GM13976 (cell line): ENCODE data around the gene LARP4B.

ENCODE experiments used
- DNase-seq: peaks from one replicate; pipeline ENCODE4 v3.0.0; 2012; ENCODE audit warnings: low spot score
- in situ Hi-C: fragments of 300-500 bp; cut with MboI; formaldehyde crosslinking; loops from one replicate; pipeline ENCODE4 v1.12.0; 2022; ENCODE audit warnings: low sequenced_read_pairs, mixed read lengths, inconsistent platforms; ENCODE audit not compliant: unreplicated experiment
- TF ChIP-seq, protein P1 (sequence below): IDR thresholded peaks from 2 replicates; pipeline ENCODE4 v1.5.1; 2012; ENCODE audit warnings: borderline replicate concordance, mild to moderate bottlenecking; ENCODE audit not compliant: insufficient read depth; ENCODE audit errors: extremely low read depth, missing control alignments, control extremely low read depth

LARP4B gene

DNA sequence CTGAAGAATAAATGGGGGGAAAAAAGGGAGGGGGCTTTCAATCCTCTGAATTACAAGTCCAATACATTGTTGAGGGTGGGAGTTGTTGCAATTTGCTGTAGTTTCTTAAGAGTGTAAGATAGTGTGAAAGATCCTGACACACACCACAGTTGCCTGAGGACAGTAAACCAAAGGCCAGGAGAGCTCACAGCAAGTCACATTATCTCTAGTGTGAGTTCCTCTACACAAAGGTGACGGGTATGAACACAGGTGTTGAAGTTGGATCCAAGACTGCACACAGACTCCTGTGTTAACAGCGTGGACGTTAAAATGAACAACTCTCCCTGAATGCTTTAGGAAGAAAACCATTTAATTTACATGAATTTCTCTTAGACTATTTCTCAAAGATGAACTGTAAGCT is 12.0 kb downstream of the LARP4B start:
- in situ Hi-C loops = no loop called here
- no peak for DNase-seq
- TF ChIP-seq, protein P1, sequence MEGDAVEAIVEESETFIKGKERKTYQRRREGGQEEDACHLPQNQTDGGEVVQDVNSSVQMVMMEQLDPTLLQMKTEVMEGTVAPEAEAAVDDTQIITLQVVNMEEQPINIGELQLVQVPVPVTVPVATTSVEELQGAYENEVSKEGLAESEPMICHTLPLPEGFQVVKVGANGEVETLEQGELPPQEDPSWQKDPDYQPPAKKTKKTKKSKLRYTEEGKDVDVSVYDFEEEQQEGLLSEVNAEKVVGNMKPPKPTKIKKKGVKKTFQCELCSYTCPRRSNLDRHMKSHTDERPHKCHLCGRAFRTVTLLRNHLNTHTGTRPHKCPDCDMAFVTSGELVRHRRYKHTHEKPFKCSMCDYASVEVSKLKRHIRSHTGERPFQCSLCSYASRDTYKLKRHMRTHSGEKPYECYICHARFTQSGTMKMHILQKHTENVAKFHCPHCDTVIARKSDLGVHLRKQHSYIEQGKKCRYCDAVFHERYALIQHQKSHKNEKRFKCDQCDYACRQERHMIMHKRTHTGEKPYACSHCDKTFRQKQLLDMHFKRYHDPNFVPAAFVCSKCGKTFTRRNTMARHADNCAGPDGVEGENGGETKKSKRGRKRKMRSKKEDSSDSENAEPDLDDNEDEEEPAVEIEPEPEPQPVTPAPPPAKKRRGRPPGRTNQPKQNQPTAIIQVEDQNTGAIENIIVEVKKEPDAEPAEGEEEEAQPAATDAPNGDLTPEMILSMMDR = no peak

DNA sequence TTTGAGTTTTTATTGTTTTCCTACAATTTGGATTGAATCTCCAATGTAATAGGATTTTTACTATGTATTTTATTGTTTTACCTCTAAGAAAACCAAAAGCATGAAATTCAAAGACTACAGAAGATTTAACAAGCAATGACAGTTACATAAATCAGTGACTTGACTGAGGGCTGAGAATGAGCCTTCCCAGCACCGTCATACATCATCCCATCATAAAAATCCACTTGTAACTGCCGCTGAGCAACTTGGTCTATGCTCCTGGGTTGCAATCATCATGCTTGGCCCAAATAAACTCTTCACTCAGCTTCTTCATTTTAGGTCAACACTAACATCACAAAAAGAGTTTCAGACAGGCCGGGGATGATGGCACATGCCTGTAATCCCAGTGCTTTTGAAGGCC is 13.5 kb downstream of the LARP4B start:
- DNase-seq = no peak
- TF ChIP-seq, protein P1 = no peak
- in situ Hi-C loops = no loop called here

DNA sequence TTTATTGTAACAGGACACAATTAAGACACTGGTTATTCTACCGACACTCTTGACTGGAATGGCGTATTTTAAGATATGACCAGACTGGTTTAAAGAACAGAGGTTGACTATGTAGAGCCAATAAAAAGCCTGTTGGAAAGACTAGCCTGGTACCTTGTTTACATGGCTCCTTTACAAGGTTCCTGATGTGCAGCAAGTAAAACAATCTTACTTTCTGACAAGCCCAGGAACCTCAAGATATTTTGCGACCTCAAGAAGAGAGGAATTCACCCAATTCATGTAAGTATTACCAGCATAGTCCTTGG is 14.1 kb downstream of the LARP4B start:
- in situ Hi-C loops = no loop called here

DNA sequence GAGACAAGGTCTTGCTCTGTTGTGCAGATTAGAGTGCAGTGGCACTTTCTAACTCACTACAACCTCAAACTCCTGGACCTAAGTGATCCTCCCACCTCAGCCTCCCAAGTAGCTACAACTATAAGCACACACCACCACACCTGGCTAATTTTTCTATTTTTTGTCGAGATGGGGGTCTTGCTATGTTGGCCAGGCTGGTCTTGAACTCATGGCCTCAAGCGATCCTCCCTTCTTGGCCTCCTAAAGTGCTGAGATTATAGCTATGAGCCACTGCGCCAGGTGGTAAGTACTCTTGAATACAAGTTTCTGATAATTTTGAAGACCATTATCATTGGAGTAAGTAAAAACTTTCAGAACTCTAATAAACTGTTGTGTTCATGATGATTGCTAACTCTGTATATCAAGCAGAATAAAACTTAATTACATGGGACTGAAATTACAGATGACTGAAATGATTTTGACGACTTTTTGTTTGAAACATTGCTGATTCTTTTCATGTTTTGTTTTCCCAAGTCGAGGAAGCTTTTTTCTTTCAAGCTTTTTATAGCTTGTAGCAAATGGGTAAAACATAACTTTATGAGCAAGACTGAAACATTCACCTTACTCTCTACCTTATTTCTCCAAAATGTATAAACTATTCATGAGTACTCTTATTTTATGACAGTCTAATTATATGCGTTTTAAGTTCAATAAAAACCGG is 14.6 kb downstream of the LARP4B start:
- DNase-seq = no peak
- in situ Hi-C loops = no loop called here
- TF ChIP-seq, protein P1 = no peak

More for the DNA sequence above, 14.1 kb downstream of the LARP4B start:
- TF ChIP-seq, protein P1 = no peak
- DNase-seq = no peak

DNA sequence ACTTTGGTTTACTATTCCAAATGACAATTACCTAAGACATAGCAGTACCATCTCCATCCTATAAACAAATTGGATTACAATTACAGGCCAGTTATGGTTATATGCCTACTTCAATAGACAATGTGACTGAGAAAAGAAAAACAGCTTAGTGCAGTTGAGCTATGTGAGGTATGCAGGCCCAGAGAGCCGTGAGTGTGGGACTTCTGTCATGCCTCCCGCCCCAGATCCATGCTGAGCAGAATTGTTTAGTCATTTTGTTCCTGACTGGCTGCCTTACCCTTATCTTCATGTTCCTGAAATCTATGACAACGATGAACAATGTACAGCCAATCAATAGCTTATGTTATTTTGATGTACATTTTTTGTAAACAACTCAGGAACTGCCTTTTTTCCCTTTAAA is 21.7 kb downstream of the LARP4B start:
- TF ChIP-seq, protein P1 = no peak
- DNase-seq = no peak
- in situ Hi-C loops = no loop called here

DNA sequence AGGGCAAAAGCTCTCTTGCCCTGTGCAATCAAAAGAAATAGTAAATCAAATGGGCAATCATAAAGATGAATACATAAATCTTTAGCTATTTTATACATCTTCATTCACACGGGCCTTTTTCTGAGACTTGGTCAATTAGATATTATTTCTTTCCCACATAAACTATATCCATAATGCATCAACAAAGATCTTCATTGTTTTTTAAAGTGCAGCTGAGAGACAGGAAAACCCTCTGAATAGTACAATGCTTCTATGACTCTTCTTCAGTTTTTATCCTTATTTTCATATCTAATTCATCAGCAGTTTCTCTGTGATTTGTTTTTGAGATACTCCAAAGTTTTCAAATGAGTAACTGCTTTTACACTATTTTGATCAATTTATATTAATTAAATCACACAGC is 25.5 kb downstream of the LARP4B start:
- TF ChIP-seq, protein P1 = no peak
- in situ Hi-C loops = no loop called here
- no peak for DNase-seq
